ENCODE results near the gene TCF12.
"Not testable (repeated sequence)": the region's sequence is repeated elsewhere in the genome, so short reads cannot be mapped to it uniquely, and the experiment has no call there.

The TCF12 gene

GRCh38 chr15:56916825-56917477 lies 1.5 kb upstream of the TCF12 start:
- DNase-seq, result no peak

GRCh38 chr15:56917652-56918045 lies 795 bp upstream of the TCF12 start:
- peak in 1 of 2 donors; percentile 12 for DNase-seq

GRCh38 chr15:56919031-56919608 lies 676 bp downstream of the TCF12 start:
- peak; percentile 67 to 69 for DNase-seq

- peak; percentile 11 to 24 for DNase-seq
These were observed 1.3 kb downstream of the TCF12 start for GRCh38 chr15:56919609-56920366.

- DNase-seq, result peak in 1 of 2 donors; percentile 21
These were observed 1.9 kb downstream of the TCF12 start for GRCh38 chr15:56920367-56920627.

- no peak for DNase-seq
These were observed 4.7 kb downstream of the TCF12 start for GRCh38 chr15:56923174-56923591.

GRCh38 chr15:56927816-56928215 lies 9.4 kb downstream of the TCF12 start:
- DNase-seq, result no peak

GRCh38 chr15:56929399-56929798 lies 11.0 kb downstream of the TCF12 start:
- DNase-seq, result no peak

- DNase-seq, result no peak
These were observed 11.5 kb downstream of the TCF12 start for GRCh38 chr15:56929933-56930332.

- no peak for DNase-seq
These were observed 12.3 kb downstream of the TCF12 start for GRCh38 chr15:56930669-56931313.

GRCh38 chr15:56931639-56932508 lies 13.4 kb downstream of the TCF12 start:
- peak in 1 of 2 donors; percentile 8 for DNase-seq

GRCh38 chr15:56932509-56932868 lies 14.0 kb downstream of the TCF12 start:
- DNase-seq, result not testable (repeated sequence)

GRCh38 chr15:56933410-56933809 lies 15.0 kb downstream of the TCF12 start:
- no peak for DNase-seq

- DNase-seq, result no peak
These were observed 15.4 kb downstream of the TCF12 start for GRCh38 chr15:56933811-56934210.

GRCh38 chr15:56934269-56934668 lies 15.8 kb downstream of the TCF12 start:
- no peak for DNase-seq

- DNase-seq, result no peak
These were observed 18.5 kb downstream of the TCF12 start for GRCh38 chr15:56936929-56937328.

- no peak for DNase-seq
These were observed 20.8 kb downstream of the TCF12 start for GRCh38 chr15:56939257-56939656.

- no peak for DNase-seq
These were observed 21.9 kb downstream of the TCF12 start for GRCh38 chr15:56940388-56940787.

GRCh38 chr15:56942118-56942517 lies 23.7 kb downstream of the TCF12 start:
- DNase-seq, result no peak

GRCh38 chr15:56943403-56943802 lies 25.0 kb downstream of the TCF12 start:
- no peak for DNase-seq

- DNase-seq, result no peak
These were observed 26.0 kb downstream of the TCF12 start for GRCh38 chr15:56944485-56944884.

- no peak for DNase-seq
These were observed 27.7 kb downstream of the TCF12 start for GRCh38 chr15:56946150-56946549.
